D721Med (cell line): ENCODE results near the gene TMEM109.

Experiments used
- DNase-seq: peaks from one replicate; pipeline ENCODE4 v3.0.0; 2011; ENCODE audit warnings: low spot score; ENCODE audit not compliant: insufficient read length
- FAIRE-seq: peaks from 2 replicates; lab custom pipeline; 2011; peaks lifted over from hg19 to GRCh38; lab: Jason Lieb, UNC
- TF ChIP-seq, protein P1 (sequence below): IDR thresholded peaks from 2 replicates; pipeline ENCODE4 v1.5.1; 2012; ENCODE audit warnings: mild to moderate bottlenecking, control low read depth; ENCODE audit not compliant: insufficient read depth; ENCODE audit errors: missing control alignments

The TMEM109 gene

GRCh38 chr11:60960405-60960804 lies 46.4 kb downstream of the TMEM109 start:
- TF ChIP-seq, protein P1, sequence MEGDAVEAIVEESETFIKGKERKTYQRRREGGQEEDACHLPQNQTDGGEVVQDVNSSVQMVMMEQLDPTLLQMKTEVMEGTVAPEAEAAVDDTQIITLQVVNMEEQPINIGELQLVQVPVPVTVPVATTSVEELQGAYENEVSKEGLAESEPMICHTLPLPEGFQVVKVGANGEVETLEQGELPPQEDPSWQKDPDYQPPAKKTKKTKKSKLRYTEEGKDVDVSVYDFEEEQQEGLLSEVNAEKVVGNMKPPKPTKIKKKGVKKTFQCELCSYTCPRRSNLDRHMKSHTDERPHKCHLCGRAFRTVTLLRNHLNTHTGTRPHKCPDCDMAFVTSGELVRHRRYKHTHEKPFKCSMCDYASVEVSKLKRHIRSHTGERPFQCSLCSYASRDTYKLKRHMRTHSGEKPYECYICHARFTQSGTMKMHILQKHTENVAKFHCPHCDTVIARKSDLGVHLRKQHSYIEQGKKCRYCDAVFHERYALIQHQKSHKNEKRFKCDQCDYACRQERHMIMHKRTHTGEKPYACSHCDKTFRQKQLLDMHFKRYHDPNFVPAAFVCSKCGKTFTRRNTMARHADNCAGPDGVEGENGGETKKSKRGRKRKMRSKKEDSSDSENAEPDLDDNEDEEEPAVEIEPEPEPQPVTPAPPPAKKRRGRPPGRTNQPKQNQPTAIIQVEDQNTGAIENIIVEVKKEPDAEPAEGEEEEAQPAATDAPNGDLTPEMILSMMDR: no peak
- DNase-seq: no peak
- FAIRE-seq: no peak

GRCh38 chr11:60964801-60965200 lies 50.8 kb downstream of the TMEM109 start:
- TF ChIP-seq, protein P1: no peak
- FAIRE-seq: no peak
- no peak for DNase-seq

GRCh38 chr11:60966890-60967289 lies 52.9 kb downstream of the TMEM109 start:
- DNase-seq: no peak
- TF ChIP-seq, protein P1: no peak

DNA sequence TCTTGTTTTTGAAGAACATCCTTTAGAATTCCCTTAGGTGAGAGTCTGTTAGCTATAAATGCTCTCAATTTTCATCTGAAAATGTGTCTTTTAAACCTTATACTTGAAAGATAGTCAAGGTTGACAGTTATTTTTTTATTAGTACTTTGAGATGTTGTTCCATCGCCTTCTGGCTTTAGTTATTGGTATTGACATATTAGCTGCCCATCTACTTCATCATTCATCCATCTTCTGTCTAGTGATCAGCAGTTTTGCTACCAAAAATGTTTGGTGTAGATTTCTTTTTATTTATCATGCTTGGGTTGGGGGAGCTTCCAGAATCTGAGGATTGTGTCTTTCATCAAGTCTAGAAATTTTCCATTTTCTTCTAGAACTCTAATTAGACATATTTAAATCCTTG lies 54.3 kb downstream of the TMEM109 start:
- no peak for FAIRE-seq
- TF ChIP-seq, protein P1: no peak
- DNase-seq: no peak

More at GRCh38 chr11:60966890-60967289, 52.9 kb downstream of the TMEM109 start:
- FAIRE-seq: no peak

DNA sequence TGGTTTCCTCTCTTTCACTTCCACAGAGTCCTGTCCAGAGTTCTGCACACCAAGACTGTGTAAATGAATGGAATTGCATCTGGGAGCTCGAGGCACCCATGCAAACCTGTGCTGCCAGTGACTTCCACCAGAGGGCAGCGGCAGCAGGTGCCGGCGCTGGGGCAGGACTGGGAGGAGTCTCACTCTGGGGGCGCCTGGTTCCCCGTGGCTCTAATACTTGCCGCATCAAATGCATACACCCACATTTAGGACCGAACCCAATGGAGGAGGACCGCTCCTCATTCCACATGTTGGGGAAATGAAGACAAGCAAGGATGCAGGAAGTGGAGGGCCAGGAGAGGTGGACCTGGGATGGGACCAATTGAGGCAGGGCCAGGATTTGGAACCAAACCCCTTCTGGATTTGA lies 56.4 kb downstream of the TMEM109 start:
- TF ChIP-seq, protein P1: peak; percentile 61
- no peak for DNase-seq
- no peak for FAIRE-seq

GRCh38 chr11:60970890-60971289 lies 56.9 kb downstream of the TMEM109 start:
- DNase-seq: no peak
- no peak for FAIRE-seq
- TF ChIP-seq, protein P1: no peak

- FAIRE-seq: no peak
- TF ChIP-seq, protein P1: no peak
- no peak for DNase-seq
Measured at GRCh38 chr11:60971520-60971919, 57.6 kb downstream of the TMEM109 start, which contains the start of gene CD6. Gene CD6 (plus strand): TSS chr11:60971680. CDS start chr11:60971866, 186 bp downstream.
